Liver (tissue), 3 donors: ENCODE results near the gene APOBEC3A.

Experiments used
- ATF3 ChIP-seq: IDR thresholded peaks from 2 replicates; pipeline ENCODE4 v1.6.1; 2016; ENCODE audit warnings: antibody characterized with exemption
- CTCF ChIP-seq: fragments of 150-350 bp; IDR thresholded peaks from 2 replicates; pipeline ENCODE4 v1.5.1; 2017; ENCODE audit warnings: improper control_type of control experiment, low read depth, low read length; ENCODE audit not compliant: missing input control
- EGR1 ChIP-seq, 2 donors: IDR thresholded peaks; 2 replicates each; pipeline ENCODE4 v1.6.1; 2016 to 2018; ENCODE audit warnings: antibody characterized with exemption in 2 of 2, low read depth in 2 of 2
- FOXA2 ChIP-seq: IDR thresholded peaks from 2 replicates; pipeline ENCODE4 v1.6.1; 2016; ENCODE audit warnings: antibody characterized with exemption
- GABPA ChIP-seq, 2 donors: IDR thresholded peaks in 1 of 2; conservative IDR thresholded peaks in 1 of 2; 2 replicates each; pipeline ENCODE4 v1.6.1; 2016; ENCODE audit warnings: antibody characterized with exemption in 2 of 2, mild to moderate bottlenecking in 1 of 2, moderate library complexity in 1 of 2
- JUND ChIP-seq, 2 donors: IDR thresholded peaks; 2 replicates each; pipeline ENCODE4 v1.6.1; 2016; ENCODE audit warnings: antibody characterized with exemption in 2 of 2
- MAX ChIP-seq: IDR thresholded peaks from 2 replicates; pipeline ENCODE4 v1.6.1; 2016; ENCODE audit warnings: antibody characterized with exemption
- RAD21 ChIP-seq, 2 donors: IDR thresholded peaks; 2 replicates each; pipeline ENCODE4 v1.6.1; 2016; ENCODE audit warnings: antibody characterized with exemption in 2 of 2, mild to moderate bottlenecking in 2 of 2
- REST ChIP-seq: IDR thresholded peaks from 2 replicates; pipeline ENCODE4 v1.6.1; 2016; ENCODE audit warnings: antibody characterized with exemption, mild to moderate bottlenecking
- SP1 ChIP-seq: IDR thresholded peaks from 2 replicates; pipeline ENCODE4 v1.6.1; 2018; ENCODE audit warnings: antibody characterized with exemption, mild to moderate bottlenecking
- TAF1 ChIP-seq: conservative IDR thresholded peaks from 2 replicates; pipeline ENCODE4 v1.6.1; 2016; ENCODE audit warnings: antibody characterized with exemption, mild to moderate bottlenecking
- ZBTB33 ChIP-seq: IDR thresholded peaks from 2 replicates; pipeline ENCODE4 v1.6.1; 2016; ENCODE audit warnings: antibody characterized with exemption
- donor health status: healthy.
- donor health status: healthy.

GRCh38 chr22:38966380-38966702, 8.9 kb downstream of the APOBEC3A start:
- no peak for TF ChIP-seq TAF1
- no peak for TF ChIP-seq ATF3
- TF ChIP-seq CTCF = no peak
- TF ChIP-seq RAD21 (IDR thresholded peaks at IDR 0.05) = no peak
- no peak for TF ChIP-seq MAX
- no peak for TF ChIP-seq ZBTB33
- TF ChIP-seq GABPA (IDR thresholded peaks at IDR 0.05 in 1 of 2, conservative IDR thresholded peaks at IDR 0.05 in 1 of 2) = no peak
- no peak for TF ChIP-seq EGR1 (IDR thresholded peaks at IDR 0.05; ENCODE audit: low read depth in 2 of 2)
- TF ChIP-seq REST = no peak
- TF ChIP-seq SP1 = no peak
- no peak for TF ChIP-seq FOXA2
- no peak for TF ChIP-seq JUND (IDR thresholded peaks at IDR 0.05)
